A673 (cell line): Measurements from ENCODE around the gene PID1. TPM values are rescaled to one million over a fixed set of nuclear protein-coding genes. Genes with fewer than 3 reads are reported as not detected.

Experiments
- BruUV-seq: library from RNA; stranded (reverse); fragments of 400-500 nt; replicated peaks from 2 replicates; lab custom pipeline; 2021; lab: Mats Ljungman, UMichigan
- CTCF ChIA-PET: fragments of 300-600 bp; sonication (Branson Sonifier 250); formaldehyde crosslinking; loops from one replicate; lab custom pipeline; 2022; ENCODE audit warnings: antibody characterized with exemption; lab: Charles Lee
- POLR2A ChIA-PET: fragments of 300-600 bp; sonication (Branson Sonifier 250); formaldehyde crosslinking; loops from one replicate; lab custom pipeline; 2022; ENCODE audit warnings: antibody characterized with exemption; ENCODE audit not compliant: low non-redundant PET; lab: Charles Lee
- DNase-seq: peaks from one replicate; pipeline ENCODE4 v3.0.0-alpha.2; 2015; ENCODE audit warnings: low spot score
- H3K27ac ChIP-seq: fragments of 200-600 bp; sonication (generic); 2 replicates; pipeline ENCODE4 v1.5.1; 2016; ENCODE audit warnings: mixed run types, low read depth, mild to moderate bottlenecking, mixed read lengths, antibody characterized with exemption, low read length; ENCODE audit not compliant: poor library complexity, severe bottlenecking
- H3K27me3 ChIP-seq: fragments of 200-600 bp; sonication (generic); replicated peaks from 2 replicates; pipeline ENCODE4 v1.6.1; 2017; ENCODE audit warnings: mixed run types, low read depth, mild to moderate bottlenecking, mixed read lengths, antibody characterized with exemption, low read length; ENCODE audit not compliant: insufficient read depth, poor library complexity
- H3K36me3 ChIP-seq: fragments of 200-600 bp; sonication (generic); 2 replicates; pipeline ENCODE4 v1.6.1; 2016; ENCODE audit warnings: mixed run types, mild to moderate bottlenecking, mixed read lengths, antibody characterized with exemption, low read length; ENCODE audit not compliant: insufficient read depth, poor library complexity, severe bottlenecking
- H3K4me1 ChIP-seq: fragments of 200-600 bp; sonication (generic); 2 replicates; pipeline ENCODE4 v1.6.1; 2017; ENCODE audit warnings: mixed run types, mild to moderate bottlenecking, mixed read lengths, antibody characterized with exemption, low read length; ENCODE audit not compliant: insufficient read depth, poor library complexity, severe bottlenecking
- H3K4me3 ChIP-seq: fragments of 200-600 bp; sonication (generic); 2 replicates; pipeline ENCODE4 v1.5.1; 2016; ENCODE audit warnings: low read depth, mixed run types, mild to moderate bottlenecking, mixed read lengths, low read length; ENCODE audit not compliant: poor library complexity, severe bottlenecking
- H3K9me3 ChIP-seq: fragments of 200-600 bp; sonication (generic); 2 replicates; pipeline ENCODE4 v1.6.1; 2016; ENCODE audit warnings: mixed run types, low read depth, mild to moderate bottlenecking, mixed read lengths, antibody characterized with exemption, low read length; ENCODE audit not compliant: poor library complexity, severe bottlenecking
- CTCF ChIP-seq: fragments of 300-800, 200-600 bp; sonication (generic); conservative IDR thresholded peaks from 2 replicates; pipeline ENCODE4 v1.5.1; 2017; ENCODE audit warnings: low read depth, mild to moderate bottlenecking, antibody characterized with exemption, low read length, moderate library complexity, mixed read lengths
- EZH2 ChIP-seq: fragments of 200-600 bp; sonication (generic); IDR thresholded peaks from 2 replicates; pipeline ENCODE4 v1.6.1; 2017; ENCODE audit warnings: borderline replicate concordance, low read depth, mild to moderate bottlenecking, mixed read lengths, antibody characterized with exemption, low read length; ENCODE audit not compliant: poor library complexity, severe bottlenecking
- intact Hi-C: fragments of 100-400 bp; cut with micrococcal nuclease; formaldehyde crosslinking; loops from one replicate; pipeline ENCODE4 v1.10.0; 2022; ENCODE audit not compliant: unreplicated experiment
- total RNA-seq: library from RNA; stranded (reverse); gene quantifications from 2 replicates; pipeline ENCODE4 v1.2.3, GENCODE V29; 2021

The PID1 gene
- total RNA-seq, 1 experiment from 2014 or later: 1.5 TPM

DNA sequence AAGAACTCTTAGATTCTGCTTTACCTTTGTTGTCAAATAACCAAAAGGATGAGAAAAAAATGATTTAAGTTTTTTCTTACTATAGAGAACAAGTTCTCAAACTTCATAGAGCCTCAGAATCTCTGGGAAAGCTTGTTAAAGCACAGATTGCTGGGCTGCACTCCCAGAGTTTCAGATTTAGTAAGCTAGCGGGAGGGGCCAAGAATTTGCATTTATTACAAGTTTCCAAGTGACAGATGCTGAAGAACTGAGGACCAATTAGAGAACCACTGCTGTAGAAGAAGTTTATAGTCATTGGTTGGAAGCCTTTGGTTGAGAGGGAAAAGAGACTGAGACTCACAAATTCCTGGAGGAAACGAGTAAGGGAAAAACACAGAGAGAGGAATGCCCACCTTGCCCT is 32.1 kb downstream of the PID1 start:
- Histone ChIP-seq H3K4me3 (no peak overlapping the region), H3K4me1 (no peaks in the 10 kb centered on the region), H3K27me3 (no peaks in the 10 kb centered on the region), H3K27ac (no peak overlapping the region), H3K9me3 (peaks cover 4% of the 10 kb centered on the region), H3K36me3 (no peaks in the 10 kb centered on the region)
- intact Hi-C loops: no loop called here
- ChIA-PET POLR2A (no interaction called here), CTCF (no interaction called here)
- BruUV-seq: no TSS peak
- no peak for TF ChIP-seq CTCF
- TF ChIP-seq EZH2: no peak
- no peak for DNase-seq

GRCh38 chr2:229237270-229237669 is 33.8 kb downstream of the PID1 start:
- H3K27me3 ChIP-seq: no peaks in the 10 kb centered on the region
- BruUV-seq: no TSS peak
- TF ChIP-seq EZH2: no peak
- TF ChIP-seq CTCF: no peak
- H3K36me3 ChIP-seq: no peaks in the 10 kb centered on the region
- ChIA-PET POLR2A (no interaction called here), CTCF (no interaction called here)
- H3K27ac ChIP-seq: no peak overlapping the region
- no peak overlapping the region for H3K4me3 ChIP-seq
- no peak for DNase-seq
- intact Hi-C loops: no loop called here
- no peaks in the 10 kb centered on the region for H3K4me1 ChIP-seq
- peaks cover 4% of the 10 kb centered on the region for H3K9me3 ChIP-seq

DNA sequence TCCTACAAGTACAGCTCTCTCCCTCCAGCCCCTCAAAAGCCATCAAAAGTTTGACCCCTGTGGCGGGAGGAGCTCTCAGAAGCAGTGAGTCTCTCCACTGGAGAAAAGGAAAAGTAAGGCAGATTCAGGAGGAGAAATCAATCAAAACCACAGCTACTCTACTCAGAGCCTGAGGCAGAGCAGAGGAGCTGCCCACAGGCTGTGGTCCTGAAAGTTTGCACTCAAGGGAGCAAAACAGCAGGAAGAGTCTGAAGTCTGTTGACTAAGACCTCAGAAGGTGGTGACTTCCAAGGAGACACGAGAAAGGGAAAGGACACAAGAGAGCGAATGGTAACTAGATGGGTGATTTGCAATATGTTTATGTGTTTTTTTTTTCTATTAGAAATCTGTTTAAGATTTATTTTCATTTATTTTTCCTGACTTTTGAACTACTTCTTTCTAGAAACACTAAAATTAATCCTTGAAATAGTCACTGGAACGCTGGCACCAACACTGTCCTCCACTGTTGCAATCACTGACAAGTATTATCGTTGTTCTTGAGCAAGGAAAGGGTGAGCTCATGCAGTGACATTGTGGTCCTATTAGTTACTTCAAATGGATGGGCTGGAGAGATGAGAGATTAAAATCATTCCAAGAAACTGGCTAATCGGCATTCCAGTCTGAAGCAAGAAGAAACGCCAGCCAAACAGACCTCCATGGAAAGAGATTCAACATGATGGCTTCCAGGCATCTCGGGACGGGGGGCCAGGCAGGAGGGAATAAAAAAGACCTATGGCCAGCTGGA is 35.8 kb downstream of the PID1 start:
- intact Hi-C loops: no loop called here
- BruUV-seq: no TSS peak

More for the DNA sequence above, 35.8 kb downstream of the PID1 start:
- CTCF ChIA-PET: interaction anchor here (0.6 kb wide), 1 partner anchor 18 kb away, joined by 3 read pairs; no protein-coding TSS in a partner anchor
- TF ChIP-seq EZH2 (no peak), CTCF (no peak)
- no peak overlapping the region for H3K4me3 ChIP-seq
- no peaks in the 10 kb centered on the region for H3K4me1 ChIP-seq
- no peak overlapping the region for H3K27ac ChIP-seq
- no peaks in the 10 kb centered on the region for H3K27me3 ChIP-seq
- H3K9me3 ChIP-seq: no peaks in the 10 kb centered on the region
- DNase-seq: peak; percentile 4
- no peaks in the 10 kb centered on the region for H3K36me3 ChIP-seq
- POLR2A ChIA-PET: no interaction called here
